Measurements from ENCODE around the gene PKNOX1.
"Not testable (repeated sequence)": the region's sequence is repeated elsewhere in the genome, so short reads cannot be mapped to it uniquely, and the experiment has no call there.

Gene PKNOX1

DNA sequence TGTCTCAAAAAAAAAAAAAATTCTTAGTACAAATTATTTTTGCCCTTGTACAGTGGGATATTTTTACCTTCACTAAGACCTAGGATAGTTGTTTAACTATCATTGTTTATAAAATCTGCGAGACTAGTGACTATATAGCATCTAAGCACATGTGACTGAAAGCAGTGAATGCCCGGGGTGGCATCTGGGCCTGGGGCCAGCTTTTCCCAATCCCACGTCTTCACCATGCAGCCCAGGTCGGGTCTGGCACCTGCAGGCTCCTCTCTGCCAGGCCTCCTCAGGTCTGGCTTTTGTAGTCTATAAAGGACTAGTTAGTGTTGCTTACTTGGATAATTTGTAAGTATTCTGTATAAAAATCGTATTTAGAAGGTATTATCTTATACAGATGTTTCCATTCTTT, 60.5 kb downstream of the PKNOX1 start:
- H3K4me3 ChIP-seq (ENCODE audit: low read length, poor library complexity, severe bottlenecking): no peak overlapping the region
- no peaks in the 10 kb centered on the region for H3K9me3 ChIP-seq (ENCODE audit: insufficient read depth, low read depth, low read length)
- TF ChIP-seq, protein P1, sequence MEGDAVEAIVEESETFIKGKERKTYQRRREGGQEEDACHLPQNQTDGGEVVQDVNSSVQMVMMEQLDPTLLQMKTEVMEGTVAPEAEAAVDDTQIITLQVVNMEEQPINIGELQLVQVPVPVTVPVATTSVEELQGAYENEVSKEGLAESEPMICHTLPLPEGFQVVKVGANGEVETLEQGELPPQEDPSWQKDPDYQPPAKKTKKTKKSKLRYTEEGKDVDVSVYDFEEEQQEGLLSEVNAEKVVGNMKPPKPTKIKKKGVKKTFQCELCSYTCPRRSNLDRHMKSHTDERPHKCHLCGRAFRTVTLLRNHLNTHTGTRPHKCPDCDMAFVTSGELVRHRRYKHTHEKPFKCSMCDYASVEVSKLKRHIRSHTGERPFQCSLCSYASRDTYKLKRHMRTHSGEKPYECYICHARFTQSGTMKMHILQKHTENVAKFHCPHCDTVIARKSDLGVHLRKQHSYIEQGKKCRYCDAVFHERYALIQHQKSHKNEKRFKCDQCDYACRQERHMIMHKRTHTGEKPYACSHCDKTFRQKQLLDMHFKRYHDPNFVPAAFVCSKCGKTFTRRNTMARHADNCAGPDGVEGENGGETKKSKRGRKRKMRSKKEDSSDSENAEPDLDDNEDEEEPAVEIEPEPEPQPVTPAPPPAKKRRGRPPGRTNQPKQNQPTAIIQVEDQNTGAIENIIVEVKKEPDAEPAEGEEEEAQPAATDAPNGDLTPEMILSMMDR (conservative IDR thresholded peaks at IDR 0.05; ENCODE audit: low read length): no peak
- no peak for TF ChIP-seq EZH2phosphoT487 (IDR thresholded peaks at IDR 0.05; ENCODE audit: borderline replicate concordance)
- no peak overlapping the region for H2AFZ ChIP-seq (ENCODE audit: low read length)
- H3F3A ChIP-seq (ENCODE audit: low read depth): no peaks in the 10 kb centered on the region
- no peak overlapping the region for H3K9ac ChIP-seq (ENCODE audit: low read depth, low read length, poor library complexity, severe bottlenecking)
- H3K4me1 ChIP-seq (ENCODE audit: insufficient read depth, low read length, poor library complexity, severe bottlenecking): no peaks in the 10 kb centered on the region
- no peaks in the 10 kb centered on the region for H3K79me2 ChIP-seq (ENCODE audit: insufficient read depth, low read length)
- H3K4me2 ChIP-seq (ENCODE audit: low read depth, low read length, poor library complexity, severe bottlenecking): no peak overlapping the region
- H3K27me3 ChIP-seq (ENCODE audit: insufficient read depth, low read length, poor library complexity, severe bottlenecking): no peaks in the 10 kb centered on the region
- no peaks in the 10 kb centered on the region for H4K20me1 ChIP-seq (ENCODE audit: insufficient read depth, low read length, poor library complexity, severe bottlenecking)
- peaks cover 30% of the 10 kb centered on the region; the same call in 1 of the 2 replicates for H3K36me3 ChIP-seq (ENCODE audit: insufficient read depth, low read length)
- H3K9me2 ChIP-seq (replicated peaks; ENCODE audit: low read depth, low read length): no peaks in the 10 kb centered on the region

DNA sequence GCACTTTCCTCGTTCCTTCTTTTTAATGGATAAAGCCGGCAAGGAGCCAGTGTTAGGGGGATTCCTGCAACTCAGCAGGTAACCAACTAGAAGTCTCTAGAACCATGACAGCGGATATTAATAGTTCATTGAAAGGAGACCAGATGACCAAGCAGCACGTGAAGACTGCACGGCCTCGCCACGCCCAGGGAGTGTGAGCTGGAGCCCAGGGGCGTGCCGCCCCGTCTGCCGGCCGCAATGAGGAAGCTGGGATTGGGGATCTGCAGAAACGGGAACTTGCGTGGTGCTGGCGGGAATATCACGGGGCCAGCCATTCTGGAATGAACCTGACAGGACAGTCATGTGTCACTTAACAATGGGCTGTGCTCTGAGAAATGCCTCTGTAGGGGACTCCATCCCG, 62.5 kb downstream of the PKNOX1 start:
- H3K36me3 ChIP-seq (ENCODE audit: insufficient read depth, low read length): peaks cover 10% of the 10 kb centered on the region; the same call in 1 of the 2 replicates
- not testable (repeated sequence) for H3K4me3 ChIP-seq (ENCODE audit: low read length, poor library complexity, severe bottlenecking); H3K27me3 ChIP-seq (ENCODE audit: insufficient read depth, low read length, poor library complexity, severe bottlenecking); H3F3A ChIP-seq (ENCODE audit: low read depth); H4K20me1 ChIP-seq (ENCODE audit: insufficient read depth, low read length, poor library complexity, severe bottlenecking); H3K4me1 ChIP-seq (ENCODE audit: insufficient read depth, low read length, poor library complexity, severe bottlenecking); H3K4me2 ChIP-seq (ENCODE audit: low read depth, low read length, poor library complexity, severe bottlenecking); H3K9me3 ChIP-seq (ENCODE audit: insufficient read depth, low read depth, low read length); H3K9me2 ChIP-seq (replicated peaks; ENCODE audit: low read depth, low read length); H3K79me2 ChIP-seq (ENCODE audit: insufficient read depth, low read length); H2AFZ ChIP-seq (ENCODE audit: low read length); H3K9ac ChIP-seq (ENCODE audit: low read depth, low read length, poor library complexity, severe bottlenecking)

DNA sequence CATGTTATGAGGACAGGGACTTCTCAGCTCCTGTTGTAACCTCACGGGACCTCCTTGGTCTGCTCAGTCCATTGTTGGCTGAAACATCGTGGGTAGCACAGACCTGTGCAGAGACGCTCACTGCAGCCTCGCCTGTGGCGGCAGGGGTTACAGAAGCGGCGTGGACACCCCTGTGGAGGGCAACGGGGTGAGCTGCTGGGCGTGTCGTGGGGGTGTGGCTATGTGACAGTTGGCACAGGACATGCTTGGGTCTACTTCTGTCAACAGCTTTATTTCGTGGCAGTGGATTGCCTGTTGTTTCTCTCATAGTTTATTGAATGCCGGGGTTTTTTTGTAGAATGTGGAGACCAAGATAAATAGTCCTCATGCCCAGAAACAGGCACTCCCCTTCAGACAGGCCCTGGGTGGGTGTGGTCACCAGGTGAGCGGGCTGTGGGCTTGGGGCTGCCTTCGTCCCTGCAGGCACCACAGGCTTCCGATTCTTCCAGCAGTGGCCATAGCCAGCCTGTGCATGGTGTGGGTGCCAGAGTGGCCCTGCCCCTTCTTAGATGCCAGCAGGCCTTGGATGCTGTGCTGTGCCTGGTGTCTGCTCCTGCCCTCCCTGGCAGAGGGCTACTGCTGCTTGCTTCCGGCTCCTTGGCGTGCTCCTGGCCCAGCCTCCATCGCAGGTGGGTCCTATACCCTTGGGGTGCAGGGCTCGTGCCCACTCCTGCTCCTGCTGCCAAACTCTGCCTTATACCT, 63.7 kb downstream of the PKNOX1 start:
- not testable (repeated sequence) for H4K20me1 ChIP-seq (ENCODE audit: insufficient read depth, low read length, poor library complexity, severe bottlenecking); H3K9me2 ChIP-seq (replicated peaks; ENCODE audit: low read depth, low read length)

DNA sequence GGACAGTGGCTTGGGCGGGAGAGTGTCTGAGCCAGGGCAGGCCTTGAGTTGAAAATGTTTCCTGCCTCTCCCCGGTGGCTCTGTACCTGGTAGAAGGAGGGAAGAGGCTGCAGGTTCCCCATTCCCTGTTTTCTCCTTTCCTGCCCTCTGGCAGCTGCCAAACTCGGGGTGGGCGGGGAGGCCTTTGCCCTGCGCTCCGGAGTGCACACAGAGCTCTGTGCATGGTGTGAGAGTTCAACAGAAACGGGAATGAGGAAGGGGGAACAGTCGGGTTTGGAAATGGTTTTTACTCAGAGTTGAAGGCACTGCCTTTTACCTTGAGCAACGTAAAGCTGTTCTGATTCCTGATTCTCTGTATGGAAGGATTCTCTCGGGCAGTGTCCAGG, 64.3 kb downstream of the PKNOX1 start:
- not testable (repeated sequence) for H3K9me3 ChIP-seq (ENCODE audit: insufficient read depth, low read depth, low read length); H3K4me2 ChIP-seq (ENCODE audit: low read depth, low read length, poor library complexity, severe bottlenecking); H3K79me2 ChIP-seq (ENCODE audit: insufficient read depth, low read length); H3K27me3 ChIP-seq (ENCODE audit: insufficient read depth, low read length, poor library complexity, severe bottlenecking); H3F3A ChIP-seq (ENCODE audit: low read depth); H2AFZ ChIP-seq (ENCODE audit: low read length); H3K9ac ChIP-seq (ENCODE audit: low read depth, low read length, poor library complexity, severe bottlenecking); H3K9me2 ChIP-seq (replicated peaks; ENCODE audit: low read depth, low read length); H3K4me3 ChIP-seq (ENCODE audit: low read length, poor library complexity, severe bottlenecking); H4K20me1 ChIP-seq (ENCODE audit: insufficient read depth, low read length, poor library complexity, severe bottlenecking); H3K36me3 ChIP-seq (ENCODE audit: insufficient read depth, low read length); H3K4me1 ChIP-seq (ENCODE audit: insufficient read depth, low read length, poor library complexity, severe bottlenecking)

More for the DNA sequence above, 63.7 kb downstream of the PKNOX1 start:
- not testable (repeated sequence) for H3K9me3 ChIP-seq (ENCODE audit: insufficient read depth, low read depth, low read length); H3K4me3 ChIP-seq (ENCODE audit: low read length, poor library complexity, severe bottlenecking); H3K79me2 ChIP-seq (ENCODE audit: insufficient read depth, low read length); H3K9ac ChIP-seq (ENCODE audit: low read depth, low read length, poor library complexity, severe bottlenecking); H2AFZ ChIP-seq (ENCODE audit: low read length); H3K27me3 ChIP-seq (ENCODE audit: insufficient read depth, low read length, poor library complexity, severe bottlenecking); H3K4me2 ChIP-seq (ENCODE audit: low read depth, low read length, poor library complexity, severe bottlenecking); H3F3A ChIP-seq (ENCODE audit: low read depth); H3K36me3 ChIP-seq (ENCODE audit: insufficient read depth, low read length); H3K4me1 ChIP-seq (ENCODE audit: insufficient read depth, low read length, poor library complexity, severe bottlenecking)

DNA sequence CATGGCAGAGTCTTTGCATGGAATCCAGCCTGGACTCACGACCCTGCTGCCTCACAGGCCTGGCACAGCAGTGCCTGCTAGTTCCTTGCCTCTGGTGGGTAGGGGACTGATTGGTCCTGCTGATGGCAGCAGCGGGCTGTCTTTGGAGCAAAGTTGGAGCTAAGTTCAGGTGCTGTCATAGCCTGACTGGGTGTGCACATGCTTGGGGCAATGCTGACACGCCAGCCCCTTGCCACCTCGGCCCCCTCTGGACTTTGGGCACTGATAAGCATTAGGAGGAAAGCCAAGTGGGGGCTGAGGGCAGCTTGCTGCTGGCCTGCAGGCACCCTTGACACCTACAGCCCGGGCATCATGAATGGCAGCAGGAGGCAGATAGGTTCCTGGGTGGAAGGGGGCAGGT, 67.8 kb downstream of the PKNOX1 start:
- H3K27me3 ChIP-seq (ENCODE audit: insufficient read depth, low read length, poor library complexity, severe bottlenecking); H3F3A ChIP-seq (ENCODE audit: low read depth); H3K79me2 ChIP-seq (ENCODE audit: insufficient read depth, low read length); H3K9ac ChIP-seq (ENCODE audit: low read depth, low read length, poor library complexity, severe bottlenecking); H2AFZ ChIP-seq (ENCODE audit: low read length); H3K36me3 ChIP-seq (ENCODE audit: insufficient read depth, low read length); H3K4me2 ChIP-seq (ENCODE audit: low read depth, low read length, poor library complexity, severe bottlenecking); H3K4me1 ChIP-seq (ENCODE audit: insufficient read depth, low read length, poor library complexity, severe bottlenecking); H4K20me1 ChIP-seq (ENCODE audit: insufficient read depth, low read length, poor library complexity, severe bottlenecking); H3K9me2 ChIP-seq (replicated peaks; ENCODE audit: low read depth, low read length); H3K9me3 ChIP-seq (ENCODE audit: insufficient read depth, low read depth, low read length); H3K4me3 ChIP-seq (ENCODE audit: low read length, poor library complexity, severe bottlenecking): not testable (repeated sequence)

DNA sequence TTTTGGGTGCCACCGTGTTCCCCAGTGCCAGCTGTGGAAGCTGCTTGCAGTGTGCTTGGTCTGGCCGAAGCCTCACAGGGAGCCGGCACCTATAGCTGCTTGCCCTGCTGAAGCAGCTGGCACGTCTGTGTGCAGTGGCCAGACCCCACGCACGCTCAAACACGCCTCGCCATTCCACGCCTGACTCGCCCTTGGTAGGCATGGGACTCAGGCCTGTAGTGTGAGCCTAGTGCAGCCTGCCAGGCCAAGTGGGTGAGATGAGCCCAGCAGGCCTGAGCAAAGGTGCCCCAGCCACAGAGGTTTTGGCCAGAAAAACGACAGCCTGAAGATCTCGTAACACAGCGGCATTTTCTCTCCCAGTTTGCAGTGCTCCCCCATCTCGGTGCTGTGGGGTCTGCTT, 68.9 kb downstream of the PKNOX1 start:
- not testable (repeated sequence) for H3K79me2 ChIP-seq (ENCODE audit: insufficient read depth, low read length); H3K9me2 ChIP-seq (replicated peaks; ENCODE audit: low read depth, low read length); H3K9ac ChIP-seq (ENCODE audit: low read depth, low read length, poor library complexity, severe bottlenecking); H3K4me3 ChIP-seq (ENCODE audit: low read length, poor library complexity, severe bottlenecking); H4K20me1 ChIP-seq (ENCODE audit: insufficient read depth, low read length, poor library complexity, severe bottlenecking); H3K27me3 ChIP-seq (ENCODE audit: insufficient read depth, low read length, poor library complexity, severe bottlenecking); H3K9me3 ChIP-seq (ENCODE audit: insufficient read depth, low read depth, low read length); H2AFZ ChIP-seq (ENCODE audit: low read length); H3F3A ChIP-seq (ENCODE audit: low read depth); H3K4me2 ChIP-seq (ENCODE audit: low read depth, low read length, poor library complexity, severe bottlenecking); H3K4me1 ChIP-seq (ENCODE audit: insufficient read depth, low read length, poor library complexity, severe bottlenecking); H3K36me3 ChIP-seq (ENCODE audit: insufficient read depth, low read length)

DNA sequence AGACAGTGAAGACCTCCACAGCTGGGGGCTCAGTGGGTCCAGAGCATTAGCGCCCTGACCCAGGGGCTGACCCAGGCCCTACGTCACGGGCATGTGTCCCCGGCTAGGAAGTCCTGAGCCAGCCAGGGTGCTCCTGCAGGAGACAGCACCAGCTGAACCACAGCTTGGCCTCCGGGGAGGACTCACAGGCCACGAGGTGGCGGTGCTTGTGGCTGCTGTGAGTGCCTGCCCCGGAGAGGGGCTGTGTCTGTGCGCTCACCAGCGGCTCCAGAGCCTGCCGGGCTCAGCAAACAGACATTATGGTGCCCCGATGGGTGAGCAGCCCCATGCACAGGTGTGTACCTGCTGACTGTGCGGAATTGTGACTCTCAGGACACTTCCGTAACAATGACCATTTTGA, 70.2 kb downstream of the PKNOX1 start:
- H3K4me1 ChIP-seq (ENCODE audit: insufficient read depth, low read length, poor library complexity, severe bottlenecking); H3K36me3 ChIP-seq (ENCODE audit: insufficient read depth, low read length); H3K9ac ChIP-seq (ENCODE audit: low read depth, low read length, poor library complexity, severe bottlenecking); H3K4me2 ChIP-seq (ENCODE audit: low read depth, low read length, poor library complexity, severe bottlenecking); H2AFZ ChIP-seq (ENCODE audit: low read length); H3K27me3 ChIP-seq (ENCODE audit: insufficient read depth, low read length, poor library complexity, severe bottlenecking); H4K20me1 ChIP-seq (ENCODE audit: insufficient read depth, low read length, poor library complexity, severe bottlenecking); H3F3A ChIP-seq (ENCODE audit: low read depth); H3K4me3 ChIP-seq (ENCODE audit: low read length, poor library complexity, severe bottlenecking); H3K79me2 ChIP-seq (ENCODE audit: insufficient read depth, low read length); H3K9me2 ChIP-seq (replicated peaks; ENCODE audit: low read depth, low read length); H3K9me3 ChIP-seq (ENCODE audit: insufficient read depth, low read depth, low read length): not testable (repeated sequence)
